GM18502 (cell line): Measurements from ENCODE around the gene CDX2.
"Not testable (repeated sequence)": the region's sequence is repeated elsewhere in the genome, so short reads cannot be mapped to it uniquely, and the experiment has no call there.

Source experiments
- ATAC-seq: cut with Tn5 transposase; IDR thresholded peaks from one replicate; pipeline ENCODE4 v1.9.1; 2021; ENCODE audit warnings: mild to moderate bottlenecking; ENCODE audit not compliant: unreplicated experiment, poor library complexity

Gene CDX2, protein sequence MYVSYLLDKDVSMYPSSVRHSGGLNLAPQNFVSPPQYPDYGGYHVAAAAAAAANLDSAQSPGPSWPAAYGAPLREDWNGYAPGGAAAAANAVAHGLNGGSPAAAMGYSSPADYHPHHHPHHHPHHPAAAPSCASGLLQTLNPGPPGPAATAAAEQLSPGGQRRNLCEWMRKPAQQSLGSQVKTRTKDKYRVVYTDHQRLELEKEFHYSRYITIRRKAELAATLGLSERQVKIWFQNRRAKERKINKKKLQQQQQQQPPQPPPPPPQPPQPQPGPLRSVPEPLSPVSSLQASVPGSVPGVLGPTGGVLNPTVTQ

DNA sequence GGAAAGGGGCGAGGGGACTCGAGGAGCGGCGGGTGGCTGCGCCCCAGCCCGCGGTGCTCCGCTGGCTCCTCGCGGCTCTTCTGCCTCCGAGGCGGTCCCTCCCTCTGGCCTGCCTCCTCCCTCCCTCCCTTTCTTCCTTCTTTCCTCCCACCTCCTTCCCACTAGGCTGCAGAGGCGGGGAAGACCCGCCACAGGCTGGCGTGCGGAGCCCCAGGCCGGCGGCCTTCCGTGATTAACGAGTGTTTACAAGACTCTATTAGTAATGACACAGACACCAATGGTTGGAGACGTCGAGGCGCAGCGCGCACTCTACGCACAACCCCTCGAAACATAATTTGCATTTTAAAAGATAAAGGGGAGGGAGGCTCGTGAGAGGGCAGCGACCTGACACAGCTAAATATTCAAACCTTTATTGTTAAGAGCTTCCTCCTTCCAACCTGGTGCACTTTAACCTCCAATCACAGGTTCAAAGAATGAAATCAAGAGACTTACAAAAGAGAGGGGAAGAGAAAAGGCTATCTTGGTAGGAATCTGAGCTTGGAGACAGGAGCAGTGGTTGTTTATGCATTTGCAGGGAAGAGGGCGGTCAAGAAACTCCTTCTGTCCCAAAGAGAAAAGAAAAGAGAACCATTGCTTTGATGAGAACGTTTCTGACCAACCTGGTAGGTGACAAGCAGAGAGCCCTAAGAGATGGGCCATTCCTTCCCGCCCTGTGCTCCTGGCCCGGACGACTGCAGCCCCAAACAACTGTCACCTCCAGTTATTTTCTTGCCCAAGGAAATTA, at the start of gene CDX2:
Gene CDX2 (minus strand): TSS at position 234 of the 784 bp plus-strand sequence. CDS start 309 bp downstream, outside the sequence.
- no peak for ATAC-seq

DNA sequence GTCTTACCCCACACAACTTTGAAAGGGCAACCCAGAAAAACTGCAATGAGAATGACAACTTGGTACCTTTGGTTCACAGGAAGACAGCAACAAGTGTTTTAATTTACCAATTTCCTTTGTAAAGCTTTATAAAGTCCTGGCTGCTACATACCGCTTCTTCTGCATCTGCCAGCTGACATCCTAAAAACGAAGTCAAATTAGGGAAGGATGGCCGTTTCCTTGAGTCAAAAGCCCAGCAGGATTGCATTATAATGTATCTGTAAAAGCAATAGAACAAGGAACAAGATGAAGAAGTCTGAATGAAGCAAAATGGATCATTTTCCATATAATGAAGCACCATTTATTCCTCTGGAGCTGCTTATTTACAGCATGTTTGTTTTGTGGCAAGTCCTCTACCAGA, 45.2 kb upstream of the CDX2 start:
- no peak for ATAC-seq

DNA sequence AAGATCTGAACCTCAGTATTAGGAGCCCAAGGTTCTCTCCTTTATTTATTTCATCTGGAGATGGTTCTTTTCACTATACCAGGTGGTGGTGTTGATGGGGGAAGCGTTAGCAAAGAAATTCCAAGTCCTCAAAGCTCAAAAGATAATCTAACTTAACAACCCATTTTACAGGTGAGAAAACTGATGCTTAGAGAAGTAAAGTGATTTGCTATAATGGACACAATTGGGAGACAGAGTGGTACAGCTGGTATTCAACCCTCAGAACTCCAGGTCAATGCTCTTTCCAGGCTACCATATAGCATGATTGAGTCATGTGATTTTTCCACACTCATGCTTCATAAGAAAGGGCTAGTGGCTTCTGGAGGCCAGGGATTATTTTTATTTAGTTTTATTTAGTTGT, 44.4 kb upstream of the CDX2 start:
- ATAC-seq = no peak

DNA sequence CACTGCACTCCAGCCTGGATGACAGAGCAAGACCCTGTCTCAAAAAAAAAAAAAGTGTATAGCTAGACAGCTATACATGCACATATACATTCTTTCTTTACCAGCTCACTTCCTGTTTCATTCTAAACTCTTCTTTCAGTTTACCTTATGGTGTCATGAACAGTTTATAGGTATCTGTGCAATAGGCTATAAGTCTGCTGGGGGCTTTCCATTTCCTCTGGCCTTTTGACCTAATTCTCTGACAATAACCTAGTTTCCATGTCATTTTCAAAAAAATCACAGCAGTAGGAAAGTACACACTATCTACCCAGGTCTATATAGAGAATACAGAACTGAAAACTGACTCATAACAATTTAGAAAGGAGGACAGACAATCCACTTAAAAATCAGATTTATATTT, 43.8 kb upstream of the CDX2 start:
- peak; percentile 91 for ATAC-seq

DNA sequence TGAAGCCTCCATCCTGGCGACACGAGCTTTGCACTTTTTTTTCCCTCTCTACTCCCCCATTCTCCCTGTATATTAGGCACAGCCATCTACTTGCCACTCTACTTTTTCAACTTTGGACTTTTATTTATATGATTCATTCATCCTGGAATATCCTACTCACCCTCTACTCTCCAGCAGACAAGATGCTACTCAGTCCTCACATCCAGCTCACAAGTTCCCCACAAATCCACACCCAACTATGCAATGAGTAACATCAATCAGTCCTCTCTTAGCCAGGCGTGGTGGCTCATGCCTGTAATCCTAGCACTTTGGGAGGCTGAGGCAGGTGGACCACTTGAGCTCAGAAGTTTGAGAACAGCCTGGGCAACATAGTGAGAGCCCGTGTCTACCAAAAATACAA, 43.3 kb upstream of the CDX2 start:
- ATAC-seq = peak; percentile 13

DNA sequence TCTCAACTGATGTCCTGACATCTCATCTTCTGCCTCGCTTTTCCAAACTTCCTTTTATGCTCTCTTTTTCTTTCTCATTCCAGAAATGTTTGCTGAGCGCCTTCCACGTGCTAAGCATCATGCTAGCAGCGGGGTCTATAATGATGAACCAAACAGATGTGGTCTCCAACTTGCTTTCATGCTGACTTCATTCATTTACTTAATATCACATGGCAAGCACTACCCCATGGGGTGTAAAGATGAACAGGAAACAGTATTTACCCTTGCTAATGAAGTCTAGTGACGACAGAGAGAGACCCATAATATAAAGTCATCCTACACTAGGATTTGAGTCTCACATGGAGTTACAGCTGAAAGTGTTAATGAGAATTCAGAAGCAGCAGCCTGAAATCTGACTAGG, 40.9 kb upstream of the CDX2 start:
- ATAC-seq = no peak

DNA sequence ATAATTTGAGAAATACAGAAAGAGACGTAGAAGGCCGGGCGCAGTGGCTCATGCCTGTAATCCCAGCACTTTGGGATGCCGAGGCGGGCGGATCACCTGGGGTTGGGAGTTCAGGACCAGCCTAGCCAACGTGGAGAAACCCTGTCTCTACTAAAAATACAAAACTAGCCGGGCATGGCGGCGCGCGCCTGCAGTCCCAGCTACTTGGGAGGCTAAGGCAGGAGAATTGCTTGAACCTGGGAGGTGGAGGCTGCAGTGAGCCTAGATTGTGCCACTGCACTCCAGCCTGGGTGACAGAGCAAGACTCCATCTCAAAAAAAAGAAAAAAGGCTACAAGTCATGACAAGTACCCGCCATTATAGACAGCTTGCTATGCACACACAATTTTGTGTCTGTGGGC, 35.9 kb upstream of the CDX2 start:
- ATAC-seq = not testable (repeated sequence)

DNA sequence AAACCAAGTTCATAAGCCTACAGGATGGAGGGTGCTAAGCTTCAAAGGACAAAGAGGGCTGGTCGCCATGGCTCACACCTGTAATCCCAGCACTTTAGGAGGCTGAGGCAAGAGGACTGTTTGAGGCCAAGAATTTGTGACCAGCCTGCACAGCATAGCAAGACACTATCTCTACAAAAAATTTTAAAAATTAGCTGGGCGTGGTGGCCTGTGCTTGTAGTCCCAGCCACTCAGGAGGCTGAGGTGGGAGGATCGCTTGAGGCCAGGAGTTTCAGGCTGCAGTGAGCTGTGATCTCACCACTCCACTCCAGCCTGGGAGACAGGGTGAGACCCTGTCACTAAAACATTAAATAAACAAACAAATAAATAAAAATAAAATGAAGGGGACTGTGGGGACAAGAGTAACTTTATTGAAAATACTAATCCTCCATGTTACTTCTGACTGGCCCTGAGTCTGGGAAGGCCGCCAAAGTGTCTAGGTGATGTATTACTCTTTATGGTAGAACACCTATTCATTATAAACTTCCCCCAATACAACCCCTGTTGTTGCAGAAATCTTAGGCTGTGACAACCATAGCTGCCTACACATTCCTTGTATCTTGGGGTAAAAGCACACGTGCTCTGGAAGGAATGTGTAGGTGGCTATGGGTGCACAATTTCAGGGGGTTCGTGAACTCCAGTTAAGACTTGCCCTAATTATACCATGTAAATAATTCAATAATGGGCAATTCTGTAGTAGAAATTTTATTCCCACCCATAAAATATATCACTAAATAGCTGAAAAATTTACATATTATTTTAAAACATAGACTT, 34.0 kb upstream of the CDX2 start:
- ATAC-seq = no peak

DNA sequence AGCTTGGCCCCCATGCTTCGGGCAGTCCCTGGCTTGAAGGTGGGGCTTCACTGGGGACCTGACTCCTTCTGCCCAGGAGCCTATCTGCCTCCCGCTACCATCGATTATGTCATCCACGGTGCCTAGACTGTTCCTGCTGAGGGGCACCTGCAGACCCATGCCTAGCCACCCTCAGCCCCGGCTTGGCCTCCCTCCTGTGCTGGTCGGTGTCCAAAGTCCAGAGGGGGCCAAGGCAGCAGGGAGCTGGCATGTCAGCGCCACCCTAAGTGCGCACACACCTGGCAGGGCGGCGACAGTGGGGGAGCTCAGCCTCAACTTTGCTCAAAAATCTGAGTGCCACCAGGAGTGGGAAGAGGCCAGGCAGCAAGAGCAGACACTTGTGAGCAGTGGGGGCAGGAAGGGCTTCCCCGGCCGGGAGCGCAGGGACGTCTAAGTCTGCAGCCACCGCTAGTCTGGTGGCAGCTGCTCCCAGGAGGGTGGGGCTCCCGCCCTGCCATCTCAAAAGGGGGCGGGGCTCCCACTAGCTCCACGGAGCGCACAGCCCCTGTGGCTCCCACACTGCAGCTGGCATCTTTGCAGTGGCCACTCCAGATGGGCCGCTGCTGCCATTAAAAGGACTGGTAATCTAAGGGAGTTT, 32.8 kb upstream of the CDX2 start:
- no peak for ATAC-seq

DNA sequence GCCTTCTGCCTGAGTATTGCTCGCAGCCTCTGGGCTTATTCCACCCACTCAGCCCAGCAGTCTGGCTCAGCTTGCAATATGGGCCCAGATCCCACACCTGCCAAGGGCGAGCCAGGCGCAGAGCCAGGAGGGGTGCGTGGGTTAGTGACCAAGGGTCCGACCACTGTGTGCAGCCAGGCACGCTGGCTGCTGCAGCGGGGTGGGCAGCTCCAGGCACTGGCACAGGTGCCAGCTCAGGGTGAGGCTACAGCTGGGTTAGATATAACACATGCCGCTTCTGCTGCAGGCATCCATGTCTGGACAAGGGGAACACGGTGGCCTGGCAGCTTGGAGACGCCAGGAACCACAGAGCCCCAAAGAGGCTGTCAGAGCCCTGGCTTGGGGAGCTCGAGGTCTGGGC, 31.9 kb upstream of the CDX2 start:
- ATAC-seq = no peak

DNA sequence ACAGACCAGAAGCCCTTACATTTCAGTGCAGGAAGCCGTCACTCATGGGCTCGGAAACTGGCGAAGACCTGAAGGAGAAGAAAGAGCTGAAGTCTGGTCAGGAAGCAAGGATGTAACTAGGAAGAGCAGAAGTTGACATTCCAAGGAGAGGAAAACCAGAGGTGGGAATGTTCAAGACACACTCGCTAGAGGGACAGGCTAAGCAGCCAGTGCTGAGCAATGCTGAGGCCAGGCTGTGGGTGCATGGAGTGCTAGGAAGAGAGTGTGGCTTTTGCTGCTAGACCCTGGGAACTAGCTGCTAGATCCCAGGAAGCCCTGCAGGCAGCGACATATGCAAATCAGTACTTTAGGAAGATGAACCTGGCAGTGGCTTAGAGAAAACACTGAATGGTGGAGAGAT, 31.5 kb upstream of the CDX2 start:
- ATAC-seq = no peak

DNA sequence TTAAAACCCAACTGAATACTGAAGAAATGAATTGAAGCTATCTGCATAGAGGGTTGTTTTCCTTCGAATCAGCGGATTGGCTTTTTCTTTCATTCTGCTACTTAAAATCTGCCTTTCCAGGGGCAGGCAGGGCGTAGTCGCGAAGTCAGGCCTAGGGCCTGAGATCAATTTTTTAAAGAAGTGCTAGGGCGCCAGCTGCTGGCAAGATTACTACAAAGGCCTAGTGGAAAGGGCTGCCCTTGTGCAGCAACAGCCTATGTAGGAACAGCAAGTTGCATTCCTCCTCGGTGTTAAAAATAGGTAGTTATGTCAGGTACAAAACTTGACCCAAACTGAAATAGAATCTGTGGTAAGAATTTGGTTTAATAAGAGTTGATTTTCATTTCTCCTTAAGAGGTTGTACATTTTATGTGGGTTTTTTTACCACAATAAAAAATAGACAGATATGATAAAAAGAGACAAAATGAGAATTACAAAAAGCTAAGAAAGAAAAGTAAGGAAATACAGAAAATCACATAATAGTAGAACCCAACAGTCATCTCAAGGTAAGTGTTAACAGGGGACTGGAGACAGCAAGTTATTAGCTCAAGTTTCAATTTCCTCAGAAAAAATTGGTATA, 28.9 kb upstream of the CDX2 start:
- ATAC-seq = no peak

DNA sequence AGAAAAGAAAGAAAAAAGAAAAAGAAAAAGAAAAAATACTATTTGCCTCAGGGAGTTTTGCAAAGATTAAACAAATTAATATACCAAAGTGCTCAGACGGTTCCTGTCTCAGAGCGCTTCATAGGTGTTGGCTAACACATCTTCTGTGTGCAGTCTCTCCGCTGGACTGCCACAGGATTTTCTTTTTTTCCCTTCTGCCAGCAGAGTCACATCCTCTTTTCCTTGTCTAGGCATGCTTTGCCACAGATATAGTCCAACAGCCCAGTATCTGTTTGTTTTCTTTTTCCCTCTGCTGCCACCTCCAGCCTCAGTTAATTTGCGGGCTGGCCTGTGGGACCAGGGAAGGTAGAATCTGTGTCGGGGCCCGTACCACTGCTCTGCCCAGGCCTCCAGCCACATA, 22.8 kb upstream of the CDX2 start:
- no peak for ATAC-seq

DNA sequence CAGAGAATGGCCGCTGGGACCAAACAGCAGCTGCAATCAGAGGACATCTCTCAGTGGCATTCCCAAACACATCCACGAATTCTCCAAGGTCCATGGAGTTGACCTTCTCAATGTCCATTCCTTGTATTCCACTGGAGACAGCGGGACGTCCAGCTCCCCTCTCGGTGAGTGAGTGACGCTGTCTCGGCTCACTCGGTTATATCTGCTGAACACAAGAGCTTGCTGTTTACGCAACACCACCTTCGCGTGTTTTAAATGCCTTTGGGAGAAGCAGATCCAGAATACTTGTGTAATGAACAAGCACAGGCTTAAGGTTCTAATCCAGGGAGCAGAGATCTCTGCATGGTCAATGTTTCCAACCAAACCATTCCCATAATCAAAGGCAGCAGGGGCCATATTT, 19.4 kb upstream of the CDX2 start, which contains the start of gene URAD:
Gene URAD (minus strand): TSS at position 174 of the 400 bp plus-strand sequence. CDS start 56 bp downstream, at position 118.
- no peak for ATAC-seq

DNA sequence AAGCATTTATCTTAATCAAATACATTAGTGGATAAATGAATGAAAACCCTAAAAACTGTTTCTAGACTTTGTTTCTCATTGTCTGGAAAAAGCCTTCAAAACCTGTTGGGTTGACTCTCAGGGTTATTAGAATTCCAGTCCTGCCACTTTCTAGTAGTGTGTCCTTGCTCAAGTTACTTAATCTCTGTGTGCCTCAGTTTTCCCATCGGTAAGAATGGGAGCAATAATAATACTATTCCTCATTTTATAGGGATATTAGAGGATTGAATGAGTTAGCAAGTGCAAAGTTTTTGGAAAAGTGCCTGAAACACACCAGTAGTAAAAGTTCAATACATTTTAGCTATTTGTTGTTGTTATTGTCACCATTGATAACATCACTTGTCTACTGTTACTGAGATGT, 16.5 kb upstream of the CDX2 start:
- ATAC-seq = no peak

DNA sequence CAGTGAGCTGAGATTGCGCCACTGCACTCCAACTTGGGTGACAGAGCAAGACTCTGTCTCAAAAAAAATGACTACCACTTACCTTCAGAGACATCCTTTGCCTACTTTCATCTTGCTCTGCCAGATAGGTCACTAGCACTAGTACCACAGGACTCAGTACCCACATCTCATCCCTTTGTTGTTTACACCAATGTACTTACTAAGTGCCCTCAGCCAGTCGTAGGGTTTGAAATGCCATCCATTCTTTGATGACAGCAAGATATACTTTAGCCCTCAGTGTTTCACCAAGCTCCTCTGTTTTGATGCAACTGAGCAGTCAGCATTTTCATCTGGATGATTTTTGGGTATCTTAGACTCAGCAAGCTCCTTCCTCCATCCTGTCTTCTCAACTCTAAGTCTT, 13.2 kb upstream of the CDX2 start:
- no peak for ATAC-seq

DNA sequence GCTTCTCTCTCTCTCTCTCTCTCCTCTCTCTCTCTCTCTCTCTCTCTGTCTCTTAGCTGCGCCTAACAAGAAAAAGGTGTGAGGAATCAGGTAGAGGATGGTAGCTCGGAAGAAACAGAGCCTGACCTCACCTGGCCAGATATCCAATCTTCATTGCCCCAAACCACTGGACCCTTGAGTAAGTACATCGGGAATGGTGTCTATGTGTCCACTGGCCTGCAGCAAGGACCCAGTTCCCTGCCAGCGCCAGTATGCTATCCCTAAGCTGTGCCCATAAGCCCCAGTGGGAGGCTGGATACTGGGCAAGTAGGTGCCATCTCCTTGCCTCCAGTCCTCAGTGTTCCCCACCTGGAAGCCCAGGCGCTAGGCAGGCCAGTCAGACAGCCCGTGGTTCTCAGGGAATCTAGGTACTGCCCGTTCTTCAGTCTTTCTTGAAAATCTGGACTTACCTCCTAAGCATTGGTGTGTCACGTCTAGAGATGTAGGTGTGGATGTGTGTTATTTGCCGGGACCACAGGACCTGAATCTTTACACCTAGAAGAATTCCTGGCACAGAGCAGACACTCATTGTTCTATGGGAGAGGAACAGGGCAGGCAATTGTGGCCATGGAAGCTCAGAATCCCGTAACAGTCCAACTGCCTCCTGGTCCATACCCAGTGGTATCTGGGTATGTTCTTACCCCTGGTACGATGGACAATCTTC, 12.0 kb upstream of the CDX2 start:
- no peak for ATAC-seq

DNA sequence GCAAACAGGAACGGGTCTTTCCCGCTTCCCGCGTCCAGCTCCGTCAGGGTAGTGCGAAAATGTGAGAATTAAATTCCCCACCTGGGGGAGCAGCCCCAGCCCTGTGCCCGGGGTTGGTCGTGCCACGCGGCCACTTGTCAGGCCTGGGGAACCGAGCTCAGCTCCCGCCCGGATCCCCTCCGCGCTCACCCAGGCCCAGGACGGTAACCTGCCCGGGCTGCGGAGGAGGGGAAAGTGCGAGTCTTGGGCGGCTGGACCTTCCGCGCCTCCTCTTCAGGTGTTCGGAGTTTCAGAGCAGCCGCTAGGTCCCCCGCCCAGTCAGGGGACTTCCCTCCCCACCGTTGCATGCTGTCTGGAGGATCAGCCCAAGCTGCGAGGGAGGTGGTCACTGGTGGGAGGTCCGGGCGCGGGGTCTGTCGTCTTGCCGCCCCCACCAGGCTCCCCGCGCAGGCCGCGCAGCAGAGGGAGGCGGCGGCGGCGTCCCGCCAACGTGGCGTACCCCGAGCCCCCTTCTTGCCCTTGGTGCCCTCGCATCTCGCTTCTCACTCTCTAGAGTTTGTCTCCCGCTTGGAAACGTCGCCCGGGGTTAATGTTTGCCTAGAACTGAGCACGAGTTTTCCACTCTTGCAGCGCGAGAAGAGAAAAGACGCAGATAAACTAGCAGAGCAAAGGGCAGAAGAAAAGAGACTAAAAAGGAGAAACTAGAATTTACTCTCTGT, 11.3 kb upstream of the CDX2 start:
- ATAC-seq = no peak

DNA sequence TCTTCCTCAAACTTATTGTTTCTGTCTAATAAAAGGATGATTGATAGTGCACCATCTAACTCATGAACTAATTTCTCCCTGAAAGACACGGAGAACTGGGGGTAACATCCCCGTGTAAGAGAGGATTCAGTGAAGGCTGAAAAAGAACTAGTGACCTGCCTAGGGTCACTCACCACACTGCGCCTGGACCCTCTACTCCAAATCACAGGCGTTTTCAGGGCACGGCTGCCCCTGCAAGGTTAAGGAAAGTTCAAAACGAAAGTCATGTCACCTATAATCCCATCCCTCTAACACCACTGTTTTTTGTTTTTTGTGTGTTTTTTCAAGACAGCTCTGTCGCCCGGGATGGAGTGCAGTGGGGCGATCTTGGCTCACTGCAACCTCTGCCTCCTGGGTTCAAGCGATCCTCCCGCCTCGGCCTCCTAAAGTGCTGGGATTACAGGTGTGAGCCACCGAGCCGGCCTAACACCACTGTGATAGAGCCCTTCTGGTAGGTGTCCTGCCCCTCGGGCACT, 10.7 kb upstream of the CDX2 start:
- no peak for ATAC-seq
